GM12878 (cell line): ENCODE measurements around the gene EYA4.

Experiments
- CBFB ChIP-seq: IDR thresholded peaks from 2 replicates; pipeline ENCODE4 v1.6.1; 2016; ENCODE audit warnings: antibody characterized with exemption, low read depth
- EZH2 ChIP-seq: IDR thresholded peaks from 2 replicates; pipeline ENCODE4 v1.6.1; 2012; ENCODE audit warnings: low read depth, mild to moderate bottlenecking, control low read depth, inconsistent platforms, low read length, borderline replicate concordance; ENCODE audit not compliant: control insufficient read depth
- JUND ChIP-seq: IDR thresholded peaks from 2 replicates; pipeline ENCODE4 v1.6.1; 2012; ENCODE audit warnings: low read depth, mild to moderate bottlenecking, low read length, improper control_type of control experiment, moderate library complexity
- MTA3 ChIP-seq: IDR thresholded peaks from 2 replicates; pipeline ENCODE4 v1.6.1; 2012; ENCODE audit warnings: low read length, inconsistent platforms, borderline replicate concordance
- POLR2AphosphoS2 ChIP-seq: IDR thresholded peaks from 2 replicates; pipeline ENCODE4 v1.6.1; 2011; ENCODE audit warnings: low read depth, mild to moderate bottlenecking, low read length, improper control_type of control experiment, moderate library complexity
- SMC3 ChIP-seq: IDR thresholded peaks from 2 replicates; pipeline ENCODE4 v1.6.1; 2011; ENCODE audit warnings: low read length, improper control_type of control experiment, borderline replicate concordance
- YY1 ChIP-seq: IDR thresholded peaks from 2 replicates; pipeline ENCODE4 v1.6.1; 2011; ENCODE audit warnings: low read depth, mild to moderate bottlenecking, low read length
- ZZZ3 ChIP-seq: IDR thresholded peaks from 2 replicates; pipeline ENCODE4 v1.6.1; 2011; ENCODE audit warnings: low read depth; ENCODE audit not compliant: control insufficient read depth, insufficient read length
- TF ChIP-seq, protein P1 (sequence below), 3 experiments: IDR thresholded peaks in 2 of 3; conservative IDR thresholded peaks in 1 of 3; 2 replicates each; pipeline ENCODE4 v1.5.1; 2011; ENCODE audit warnings: low read depth in 3 of 3, low read length in 3 of 3, mild to moderate bottlenecking in 3 of 3, control low read depth in 2 of 3, moderate library complexity in 2 of 3, inconsistent platforms in 1 of 3, mixed read lengths in 1 of 3; ENCODE audit not compliant: control insufficient read depth in 2 of 3, insufficient read depth in 1 of 3; ENCODE audit errors: extremely low read depth in 1 of 3
- TF ChIP-seq, protein P2 (sequence below): fragments of 150-350 bp; IDR thresholded peaks from 2 replicates; pipeline ENCODE4 v1.6.1; 2016; ENCODE audit warnings: low read depth, low read length

DNA sequence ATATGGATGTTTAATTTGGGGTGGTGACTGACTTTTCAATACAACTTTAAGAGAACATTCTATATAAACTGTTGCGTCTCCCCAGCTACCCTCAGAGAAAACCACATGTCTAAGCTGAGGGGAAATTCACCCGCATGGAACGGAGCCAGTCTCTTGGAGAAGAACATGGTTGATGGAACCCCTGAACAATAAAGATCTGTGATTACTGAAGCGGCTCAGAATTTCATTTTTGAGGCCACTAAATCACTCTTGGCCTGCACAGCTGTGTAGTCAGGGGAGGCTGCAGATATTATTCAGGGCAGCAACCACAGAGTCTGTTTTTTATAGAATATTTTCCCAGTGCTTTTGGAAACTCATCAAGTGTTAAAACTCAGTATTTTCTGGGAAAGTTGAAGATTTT lies 73.8 kb downstream of the EYA4 start:
- TF ChIP-seq EZH2 (no peak), MTA3 (no peak), ZZZ3 (no peak), POLR2AphosphoS2 (no peak), CBFB (no peak), JUND (no peak), YY1 (no peak), SMC3 (no peak)
- TF ChIP-seq, protein P1, sequence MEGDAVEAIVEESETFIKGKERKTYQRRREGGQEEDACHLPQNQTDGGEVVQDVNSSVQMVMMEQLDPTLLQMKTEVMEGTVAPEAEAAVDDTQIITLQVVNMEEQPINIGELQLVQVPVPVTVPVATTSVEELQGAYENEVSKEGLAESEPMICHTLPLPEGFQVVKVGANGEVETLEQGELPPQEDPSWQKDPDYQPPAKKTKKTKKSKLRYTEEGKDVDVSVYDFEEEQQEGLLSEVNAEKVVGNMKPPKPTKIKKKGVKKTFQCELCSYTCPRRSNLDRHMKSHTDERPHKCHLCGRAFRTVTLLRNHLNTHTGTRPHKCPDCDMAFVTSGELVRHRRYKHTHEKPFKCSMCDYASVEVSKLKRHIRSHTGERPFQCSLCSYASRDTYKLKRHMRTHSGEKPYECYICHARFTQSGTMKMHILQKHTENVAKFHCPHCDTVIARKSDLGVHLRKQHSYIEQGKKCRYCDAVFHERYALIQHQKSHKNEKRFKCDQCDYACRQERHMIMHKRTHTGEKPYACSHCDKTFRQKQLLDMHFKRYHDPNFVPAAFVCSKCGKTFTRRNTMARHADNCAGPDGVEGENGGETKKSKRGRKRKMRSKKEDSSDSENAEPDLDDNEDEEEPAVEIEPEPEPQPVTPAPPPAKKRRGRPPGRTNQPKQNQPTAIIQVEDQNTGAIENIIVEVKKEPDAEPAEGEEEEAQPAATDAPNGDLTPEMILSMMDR (IDR thresholded peaks at IDR 0.05 in 2 of 3, conservative IDR thresholded peaks at IDR 0.05 in 1 of 3; ENCODE audit: control insufficient read depth in 2 of 3, extremely low read depth in 1 of 3, insufficient read depth in 1 of 3, low read depth in 3 of 3, low read length in 3 of 3) = no peak
- TF ChIP-seq, protein P2, sequence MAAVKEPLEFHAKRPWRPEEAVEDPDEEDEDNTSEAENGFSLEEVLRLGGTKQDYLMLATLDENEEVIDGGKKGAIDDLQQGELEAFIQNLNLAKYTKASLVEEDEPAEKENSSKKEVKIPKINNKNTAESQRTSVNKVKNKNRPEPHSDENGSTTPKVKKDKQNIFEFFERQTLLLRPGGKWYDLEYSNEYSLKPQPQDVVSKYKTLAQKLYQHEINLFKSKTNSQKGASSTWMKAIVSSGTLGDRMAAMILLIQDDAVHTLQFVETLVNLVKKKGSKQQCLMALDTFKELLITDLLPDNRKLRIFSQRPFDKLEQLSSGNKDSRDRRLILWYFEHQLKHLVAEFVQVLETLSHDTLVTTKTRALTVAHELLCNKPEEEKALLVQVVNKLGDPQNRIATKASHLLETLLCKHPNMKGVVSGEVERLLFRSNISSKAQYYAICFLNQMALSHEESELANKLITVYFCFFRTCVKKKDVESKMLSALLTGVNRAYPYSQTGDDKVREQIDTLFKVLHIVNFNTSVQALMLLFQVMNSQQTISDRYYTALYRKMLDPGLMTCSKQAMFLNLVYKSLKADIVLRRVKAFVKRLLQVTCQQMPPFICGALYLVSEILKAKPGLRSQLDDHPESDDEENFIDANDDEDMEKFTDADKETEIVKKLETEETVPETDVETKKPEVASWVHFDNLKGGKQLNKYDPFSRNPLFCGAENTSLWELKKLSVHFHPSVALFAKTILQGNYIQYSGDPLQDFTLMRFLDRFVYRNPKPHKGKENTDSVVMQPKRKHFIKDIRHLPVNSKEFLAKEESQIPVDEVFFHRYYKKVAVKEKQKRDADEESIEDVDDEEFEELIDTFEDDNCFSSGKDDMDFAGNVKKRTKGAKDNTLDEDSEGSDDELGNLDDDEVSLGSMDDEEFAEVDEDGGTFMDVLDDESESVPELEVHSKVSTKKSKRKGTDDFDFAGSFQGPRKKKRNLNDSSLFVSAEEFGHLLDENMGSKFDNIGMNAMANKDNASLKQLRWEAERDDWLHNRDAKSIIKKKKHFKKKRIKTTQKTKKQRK = no peak
